Small intestine (tissue), 16 donors: Measurements from ENCODE around the gene CD19. TPM values are rescaled to one million over a fixed set of nuclear protein-coding genes. Genes with fewer than 3 reads are reported as not detected.
A peak's percentile ranks its signal among the peaks of the same experiment; 100 is the strongest.
"Not testable (repeated sequence)": the region's sequence is repeated elsewhere in the genome, so short reads cannot be mapped to it uniquely, and the experiment has no call there.

Experiments used
- DNase-seq, 2 donors: peaks; one replicate each; pipeline versions ENCODE4 v3.0.0 to v3.0.0-alpha.2; 2013
- FAIRE-seq: peaks from 2 replicates; lab custom pipeline; 2012; peaks lifted over from hg19 to GRCh38; lab: Jason Lieb, UNC
- H3K27ac ChIP-seq, 3 donors: one replicate each; pipeline ENCODE4 v1.5.1; 2013; ENCODE audit warnings: low read length in 2 of 3, mild to moderate bottlenecking in 2 of 3, control low read depth in 1 of 3, inconsistent platforms in 1 of 3, low read depth in 1 of 3, moderate library complexity in 1 of 3
- H3K27me3 ChIP-seq, 3 donors: one replicate each; pipeline ENCODE4 v1.6.1; 2013; ENCODE audit warnings: low read length in 3 of 3, inconsistent platforms in 1 of 3; ENCODE audit not compliant: control insufficient read depth in 3 of 3, insufficient read depth in 3 of 3
- H3K36me3 ChIP-seq, 3 donors: one replicate each; pipeline ENCODE4 v1.6.1; 2013; ENCODE audit warnings: low read length in 3 of 3, inconsistent platforms in 1 of 3, low read depth in 1 of 3, mild to moderate bottlenecking in 1 of 3, moderate library complexity in 1 of 3; ENCODE audit not compliant: control insufficient read depth in 3 of 3, insufficient read depth in 2 of 3
- H3K4me1 ChIP-seq, 3 donors: one replicate each; pipeline ENCODE4 v1.6.1; 2013; ENCODE audit warnings: low read length in 2 of 3, inconsistent platforms in 1 of 3, low read depth in 1 of 3, mild to moderate bottlenecking in 1 of 3, moderate library complexity in 1 of 3; ENCODE audit not compliant: control insufficient read depth in 3 of 3, insufficient read depth in 2 of 3
- H3K4me3 ChIP-seq, 3 donors: one replicate each; pipeline ENCODE4 v1.5.1; 2013; ENCODE audit warnings: low read length in 3 of 3, control low read depth in 1 of 3, inconsistent platforms in 1 of 3, low read depth in 1 of 3, mild to moderate bottlenecking in 1 of 3, moderate library complexity in 1 of 3
- H3K9me3 ChIP-seq, 2 donors: one replicate each; pipeline ENCODE4 v1.6.1; 2013; ENCODE audit warnings: low read depth in 1 of 2, low read length in 1 of 2; ENCODE audit not compliant: control insufficient read depth in 2 of 2, insufficient read depth in 1 of 2
- WGBS, 3 donors: extraction: QIAGEN DNeasy Blood & Tissue Kit; methylation state at CpG; one replicate each; pipeline ENCODE4 v1.1.7; 2013; 5-methylcytosine and 5-hydroxymethylcytosine counted together
- long read RNA-seq, 10 donors: transcript quantifications; one replicate each; lab custom pipeline, GENCODE V29; 2026
- polyA plus RNA-seq, 4 donors: library from polyadenylated mRNA; stranded (reverse) in 3 of 4; unstranded in 1 of 4; fragments of 200-250 nt in 3 of 4; fragments of 120-200 nt in 1 of 4; gene quantifications; one replicate each; pipeline versions ENCODE4 v1.2.1 to v1.2.3, GENCODE V29; 2013
- donor health status: healthy with polysubstance abuse.
- donor health status: control.
- donor health status: control.
- donor health status: Bipolar disorder and iron deficiency.
- donor health status: healthy.

CD19 gene
- 1 to 10 TPM in 2 of 4 donors, under 1 TPM in 1, not detected in 1; 0.81 to 2.4 (median 1.1) TPM for polyA plus RNA-seq
- long read RNA-seq, donor 1: 0 reads
- long read RNA-seq, donor 2: 0 reads
- long read RNA-seq, donor 3: 0 reads
- long read RNA-seq, donor 4: 0 reads
- long read RNA-seq, donor 5: 0 reads
- long read RNA-seq, donor 6: 0 reads
- long read RNA-seq, donor 7, partial matches to known transcripts: 0 of 1 reads
- long read RNA-seq, donor 7, other reads (novel, unspliced or antisense): 0 of 1 reads
- long read RNA-seq, donor 8: 0 reads
- long read RNA-seq, donor 9: 0 reads
- long read RNA-seq, donor 10: 0 reads

GRCh38 chr16:28931801-28932225, at the start of gene CD19:
TSS of gene CD19 (plus strand) at chr16:28931971. CDS start at chr16:28932001, 30 bp downstream.
- DNase-seq (no peak), FAIRE-seq (no peak)
- H3K36me3 ChIP-seq: no peaks in the 10 kb centered on the region
- H3K9me3 ChIP-seq: no peaks in the 10 kb centered on the region
- WGBS, 3 donors: 89 to 93% (median 91%) methylated on average over 9 to 10 of the region's 10 CpGs
- H3K4me1 ChIP-seq: peaks cover 0 to 4% (median 2%) of the 10 kb centered on the region in 3 donors
- peak within 1 kb of the TSS in 1 of 3 donors; percentile 17 for H3K4me3 ChIP-seq
- no peaks in the 10 kb centered on the region for H3K27me3 ChIP-seq
- H3K27ac ChIP-seq: no peak within 1 kb of the TSS

- 39 to 52% (median 47%) methylated on average over 21 to 24 of the region's 24 CpGs for WGBS, 3 donors
- Histone ChIP-seq H3K27ac (no peak overlapping the region), H3K4me3 (no peak overlapping the region), H3K27me3 (peaks cover 0 to 21% (median 0%) of the 10 kb centered on the region in 3 donors), H3K36me3 (peaks cover 0 to 7% (median 0%) of the 10 kb centered on the region in 3 donors), H3K9me3 (no peaks in the 10 kb centered on the region), H3K4me1 (peaks cover 5 to 20% (median 8%) of the 10 kb centered on the region in 3 donors)
- no peak for FAIRE-seq
- no peak for DNase-seq
These were observed 49.1 kb upstream of the CD19 start for GRCh38 chr16:28882551-28883160.

- H3K36me3 ChIP-seq: peaks cover 0 to 7% (median 0%) of the 10 kb centered on the region in 3 donors
- 64 to 68% (median 68%) methylated on average over 23 to 25 of the region's 25 CpGs for WGBS, 3 donors
- H3K4me1 ChIP-seq: peaks cover 5 to 20% (median 8%) of the 10 kb centered on the region in 3 donors
- H3K4me3 ChIP-seq: no peak overlapping the region
- DNase-seq (no peak), FAIRE-seq (no peak)
- no peak overlapping the region for H3K27ac ChIP-seq
- H3K27me3 ChIP-seq: peaks cover 0 to 21% (median 0%) of the 10 kb centered on the region in 3 donors
- H3K9me3 ChIP-seq: no peaks in the 10 kb centered on the region
These were observed 48.4 kb upstream of the CD19 start for GRCh38 chr16:28883221-28883996.

DNA sequence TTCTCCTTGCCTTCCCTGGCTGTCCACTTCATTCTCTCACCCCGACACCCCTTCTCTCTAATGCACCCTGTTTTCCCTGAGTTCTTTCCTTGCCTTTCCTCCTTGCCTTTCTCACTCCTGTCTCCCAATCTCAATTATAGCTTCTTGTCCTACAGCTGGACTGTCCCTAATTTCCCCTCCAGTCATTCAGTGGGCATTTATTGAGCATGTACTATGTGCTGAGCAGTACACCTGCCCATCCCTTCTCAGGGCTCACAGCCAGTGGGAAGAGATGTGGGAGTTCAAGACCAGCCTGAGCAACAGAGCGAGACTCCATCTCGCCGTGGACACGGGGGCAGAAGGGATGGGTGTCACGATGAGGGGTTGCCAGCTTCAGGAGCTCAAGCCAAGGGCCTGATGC, 47.7 kb upstream of the CD19 start:
- DNase-seq (no peak), FAIRE-seq (no peak)
- WGBS, 3 donors: 91 to 98% (median 94%) methylated on average over 6 of the region's 6 CpGs
- H3K27ac ChIP-seq: no peak overlapping the region
- no peak overlapping the region for H3K4me3 ChIP-seq
- H3K9me3 ChIP-seq: no peaks in the 10 kb centered on the region
- peaks cover 3 to 15% (median 7%) of the 10 kb centered on the region in 3 donors for H3K4me1 ChIP-seq
- H3K36me3 ChIP-seq: peaks cover 0 to 11% (median 0%) of the 10 kb centered on the region in 3 donors
- H3K27me3 ChIP-seq: peaks cover 0 to 16% (median 0%) of the 10 kb centered on the region in 3 donors

DNA sequence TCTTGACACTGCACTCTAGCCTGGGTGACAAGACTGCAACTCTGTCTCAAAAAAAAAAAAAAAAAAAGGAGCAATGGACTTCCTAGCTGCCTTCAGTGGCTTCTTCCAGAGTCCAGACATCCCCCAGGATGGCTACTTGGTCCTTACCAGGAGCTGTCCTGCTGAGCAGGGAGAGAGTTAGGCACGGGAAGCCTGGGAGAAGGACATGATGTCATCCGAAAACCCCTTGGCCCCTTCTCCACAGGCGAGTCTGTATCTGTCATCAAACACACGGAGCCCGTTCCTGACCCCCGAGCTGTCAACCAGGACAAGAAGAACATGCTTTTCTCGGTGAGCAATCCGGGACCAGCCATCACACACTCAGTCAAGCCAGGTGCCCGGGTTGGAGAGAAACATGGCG, 44.8 kb upstream of the CD19 start:
- 80 to 86% (median 84%) methylated on average over 10 of the region's 10 CpGs for WGBS, 3 donors
- no peak for FAIRE-seq
- Histone ChIP-seq H3K27me3 (peaks cover 0 to 4% (median 0%) of the 10 kb centered on the region in 3 donors), H3K4me3 (no peak overlapping the region), H3K27ac (no peak overlapping the region), H3K4me1 (peaks cover 0 to 6% (median 0%) of the 10 kb centered on the region in 3 donors), H3K36me3 (peaks cover 0 to 11% (median 0%) of the 10 kb centered on the region in 3 donors), H3K9me3 (no peaks in the 10 kb centered on the region)
- no peak for DNase-seq

DNA sequence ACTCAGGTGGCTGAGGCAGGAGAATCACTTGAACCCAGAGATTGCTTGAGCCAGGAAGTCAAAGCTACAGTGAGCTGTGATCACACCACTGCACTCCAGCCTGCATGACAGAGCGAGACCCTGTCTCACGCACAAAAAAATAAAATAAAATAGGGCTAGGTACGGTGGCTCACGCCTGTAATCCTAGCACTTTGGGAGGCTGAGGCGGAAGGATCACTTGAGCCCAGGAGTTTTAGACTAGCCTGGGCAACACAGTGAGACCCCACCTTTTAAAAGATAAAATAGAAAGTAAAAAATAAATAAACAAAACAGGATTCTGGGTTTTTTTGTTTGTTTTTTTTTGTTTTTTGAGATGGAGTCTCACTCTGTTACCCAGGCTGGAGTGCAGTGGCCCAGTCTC, 41.4 kb upstream of the CD19 start:
- not testable (repeated sequence) for H3K27me3 ChIP-seq

DNA sequence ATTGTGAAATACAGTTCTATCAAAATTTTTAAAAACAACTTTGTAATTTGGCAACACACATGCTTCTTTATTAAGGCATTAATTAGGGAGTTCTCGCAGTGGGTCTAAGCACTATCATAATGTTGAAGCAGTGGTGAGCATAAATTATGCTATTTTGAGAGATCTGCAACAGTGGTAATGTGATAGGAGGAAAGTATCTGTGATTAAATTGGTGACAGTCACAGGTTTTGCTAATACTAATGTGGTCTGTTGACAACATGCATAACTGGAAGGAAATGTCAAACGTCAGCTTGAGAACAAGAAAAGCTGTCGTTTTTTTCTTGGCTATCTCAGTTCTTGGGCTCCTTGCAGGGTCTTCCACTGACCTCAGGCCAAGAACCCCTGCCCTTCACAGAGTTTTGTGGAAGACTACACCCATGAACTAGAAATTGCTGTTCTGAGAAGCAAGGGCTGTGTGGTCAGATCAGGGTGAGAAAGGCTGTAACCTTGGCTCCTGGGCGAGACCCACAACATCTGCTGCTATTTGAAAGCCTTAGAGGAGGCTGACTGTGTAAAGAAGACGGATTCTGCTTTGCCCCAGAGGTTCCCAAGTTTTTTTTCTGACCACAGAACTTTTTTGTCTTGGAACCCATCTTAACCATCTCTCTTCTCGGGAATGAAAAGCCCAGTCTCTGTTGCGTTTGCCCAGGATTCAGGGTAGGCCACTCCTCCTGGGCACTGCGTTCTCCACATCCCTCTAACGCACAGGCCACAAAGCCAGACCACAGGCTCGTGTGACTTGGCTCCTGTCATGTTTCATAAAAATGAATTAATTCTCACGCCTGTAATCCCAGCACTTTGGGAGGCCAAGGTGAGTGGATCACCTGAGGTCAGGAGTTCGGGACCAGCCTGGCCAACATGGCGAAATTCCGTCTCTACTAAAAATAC, 39.5 kb upstream of the CD19 start:
- FAIRE-seq: no peak
- peaks cover 0 to 3% (median 0%) of the 10 kb centered on the region in 3 donors for H3K4me1 ChIP-seq
- H3K27ac ChIP-seq: no peak overlapping the region
- WGBS, 3 donors: 74 to 77% (median 76%) methylated on average over 14 of the region's 14 CpGs
- H3K9me3 ChIP-seq: no peaks in the 10 kb centered on the region
- no peak overlapping the region for H3K4me3 ChIP-seq
- DNase-seq: no peak
- H3K36me3 ChIP-seq: peaks cover 0 to 16% (median 0%) of the 10 kb centered on the region in 3 donors
- H3K27me3 ChIP-seq: no peaks in the 10 kb centered on the region

More for the DNA sequence above, 41.4 kb upstream of the CD19 start:
- H3K27ac ChIP-seq, H3K4me1 ChIP-seq, H3K9me3 ChIP-seq, DNase-seq, H3K4me3 ChIP-seq, FAIRE-seq: not testable (repeated sequence)
- peaks cover 0 to 18% (median 0%) of the 10 kb centered on the region in 3 donors for H3K36me3 ChIP-seq
- 96 to 97% (median 96%) methylated on average over 5 of the region's 5 CpGs for WGBS, 3 donors
